Parathyroid adenoma (tissue), 2 donors: ENCODE data around the gene PPP6C.
"Not testable (repeated sequence)": the region's sequence is repeated elsewhere in the genome, so short reads cannot be mapped to it uniquely, and the experiment has no call there.

Source experiments
- H2AFZ ChIP-seq: fragments of 300-600 bp; sonication (generic); one replicate; pipeline ENCODE4 v1.7.0; 2017; ENCODE audit warnings: antibody characterized with exemption, mild to moderate bottlenecking
- H3K27ac ChIP-seq: fragments of 300-600 bp; sonication (generic); one replicate; pipeline ENCODE4 v1.7.0; 2017
- H3K27me3 ChIP-seq: fragments of 300-600 bp; sonication (generic); one replicate; pipeline ENCODE4 v1.7.0; 2017; ENCODE audit warnings: low read length; ENCODE audit not compliant: control insufficient read depth, insufficient read depth
- H3K36me3 ChIP-seq: fragments of 300-600 bp; sonication (generic); one replicate; pipeline ENCODE4 v1.7.0; 2017; ENCODE audit warnings: low read length; ENCODE audit not compliant: control insufficient read depth, insufficient read depth
- H3K4me1 ChIP-seq: fragments of 300-600 bp; sonication (generic); one replicate; pipeline ENCODE4 v1.7.0; 2017; ENCODE audit warnings: control low read depth
- H3K4me2 ChIP-seq: fragments of 300-600 bp; sonication (generic); one replicate; pipeline ENCODE4 v1.7.0; 2017; ENCODE audit warnings: low read length
- H3K4me3 ChIP-seq: fragments of 300-600 bp; sonication (generic); one replicate; pipeline ENCODE4 v1.7.0; 2017; ENCODE audit warnings: low read depth, low read length
- H3K79me2 ChIP-seq: fragments of 300-600 bp; sonication (generic); one replicate; pipeline ENCODE4 v1.7.0; 2017; ENCODE audit warnings: control low read depth
- H3K9ac ChIP-seq: fragments of 300-600 bp; sonication (generic); one replicate; pipeline ENCODE4 v1.7.0; 2017; ENCODE audit warnings: mild to moderate bottlenecking
- H3K9me3 ChIP-seq: fragments of 300-600 bp; sonication (generic); one replicate; pipeline ENCODE4 v1.7.0; 2017; ENCODE audit warnings: low read length; ENCODE audit not compliant: control insufficient read depth
- CTCF ChIP-seq: fragments of 300-600 bp; sonication (generic); IDR thresholded peaks from one replicate; pipeline ENCODE4 v1.7.0; 2017; ENCODE audit warnings: antibody characterized with exemption, mild to moderate bottlenecking
- donor health status: primary hyperparathyroidism.

PPP6C gene

GRCh38 chr9:125190361-125190801, 778 bp upstream of the PPP6C start:
- TF ChIP-seq CTCF: no peak
- Histone ChIP-seq H3K4me1 (no peaks in the 10 kb centered on the region), H3K36me3 (no peaks in the 10 kb centered on the region), H3K4me2 (peak overlapping the region; percentile 73), H3K9me3 (no peaks in the 10 kb centered on the region), H3K27me3 (no peaks in the 10 kb centered on the region), H3K4me3 (peak overlapping the region; percentile 95), H3K27ac (peak overlapping the region; percentile 79), H2AFZ (peak overlapping the region; percentile 84), H3K79me2 (peaks cover 22% of the 10 kb centered on the region), H3K9ac (no peak overlapping the region)

GRCh38 chr9:125189011-125189360, 617 bp downstream of the PPP6C start:
- Histone ChIP-seq H3K79me2 (peaks cover 24% of the 10 kb centered on the region), H3K9me3 (no peaks in the 10 kb centered on the region), H3K4me1 (no peaks in the 10 kb centered on the region), H2AFZ (peak overlapping the region; percentile 84), H3K4me3 (peak overlapping the region; percentile 95), H3K27ac (peak overlapping the region; percentile 79), H3K27me3 (no peaks in the 10 kb centered on the region), H3K36me3 (no peaks in the 10 kb centered on the region), H3K9ac (peak overlapping the region; percentile 73), H3K4me2 (peak overlapping the region; percentile 73)
- TF ChIP-seq CTCF: no peak

DNA sequence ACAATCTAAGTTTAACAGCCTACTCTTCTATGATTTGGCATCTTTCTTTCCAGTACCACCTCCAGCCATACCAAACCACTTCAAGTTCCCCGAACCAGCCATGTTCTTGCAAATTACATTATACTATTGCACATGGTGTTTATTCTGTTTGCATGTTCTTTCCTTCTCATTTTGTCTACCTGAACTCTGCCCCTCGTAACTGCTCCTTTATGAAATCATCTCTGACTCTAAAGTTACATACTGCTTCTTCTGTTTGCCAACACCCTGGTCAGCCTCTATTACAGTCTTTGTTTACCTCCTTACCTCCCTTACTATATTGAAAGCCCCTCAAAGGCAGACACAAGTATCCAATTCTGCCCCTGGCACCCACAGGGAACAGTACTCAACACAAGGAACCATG, 6.0 kb downstream of the PPP6C start:
- no peak overlapping the region for H3K9ac ChIP-seq
- no peak overlapping the region for H3K4me3 ChIP-seq
- no peak for TF ChIP-seq CTCF
- no peaks in the 10 kb centered on the region for H3K9me3 ChIP-seq
- H2AFZ ChIP-seq: no peak overlapping the region
- H3K79me2 ChIP-seq: peaks cover 28% of the 10 kb centered on the region
- no peaks in the 10 kb centered on the region for H3K36me3 ChIP-seq
- H3K4me1 ChIP-seq: no peaks in the 10 kb centered on the region
- no peak overlapping the region for H3K27ac ChIP-seq
- H3K27me3 ChIP-seq: no peaks in the 10 kb centered on the region
- H3K4me2 ChIP-seq: no peak overlapping the region

- no peak for TF ChIP-seq CTCF
- H3K79me2 ChIP-seq: peaks cover 28% of the 10 kb centered on the region
- no peak overlapping the region for H3K27ac ChIP-seq
- no peaks in the 10 kb centered on the region for H3K27me3 ChIP-seq
- no peak overlapping the region for H3K9ac ChIP-seq
- H3K36me3 ChIP-seq: no peaks in the 10 kb centered on the region
- H3K4me2 ChIP-seq: no peak overlapping the region
- no peaks in the 10 kb centered on the region for H3K4me1 ChIP-seq
- no peaks in the 10 kb centered on the region for H3K9me3 ChIP-seq
- H2AFZ ChIP-seq: no peak overlapping the region
- H3K4me3 ChIP-seq: no peak overlapping the region
Observed at GRCh38 chr9:125183054-125183453, 6.5 kb downstream of the PPP6C start.

GRCh38 chr9:125181756-125182155, 7.8 kb downstream of the PPP6C start:
- not testable (repeated sequence) for H3K36me3 ChIP-seq, H3K9me3 ChIP-seq, H3K27ac ChIP-seq, H3K4me1 ChIP-seq, H3K4me3 ChIP-seq, H3K27me3 ChIP-seq, H3K9ac ChIP-seq, H2AFZ ChIP-seq, H3K4me2 ChIP-seq
- H3K79me2 ChIP-seq: peaks cover 30% of the 10 kb centered on the region
